ENCODE measurements around the gene SFR1.
"Not testable (repeated sequence)": the region's sequence is repeated elsewhere in the genome, so short reads cannot be mapped to it uniquely, and the experiment has no call there.

SFR1 gene

DNA sequence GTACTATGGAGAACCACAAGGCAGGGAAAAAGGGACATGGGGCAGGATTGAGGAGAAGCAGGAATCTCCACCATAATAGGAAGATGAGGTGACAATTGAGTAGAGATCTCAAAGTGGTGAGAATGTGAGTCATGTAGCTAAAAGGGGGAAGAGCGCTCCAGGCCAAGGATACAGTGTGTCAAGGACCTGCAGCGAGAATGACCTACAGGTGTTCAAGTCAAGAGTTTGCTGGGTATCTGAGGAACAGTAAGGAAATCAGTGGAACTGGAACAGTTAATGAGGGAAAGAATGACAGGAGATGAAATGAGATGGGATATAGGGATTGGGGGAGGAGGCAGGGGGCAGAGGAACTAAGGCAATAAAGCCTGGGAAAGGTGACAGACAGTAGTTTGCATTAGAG is 33.6 kb downstream of the SFR1 start:
- DNase-seq (ENCODE audit: low read depth): no peak
- TF ChIP-seq MYC (IDR thresholded peaks at IDR 0.05; ENCODE audit: low read depth, low read length): no peak
- no peak for TF ChIP-seq POLR2A (IDR thresholded peaks at IDR 0.05; ENCODE audit: extremely low read depth, insufficient read length)
- TF ChIP-seq MAX (IDR thresholded peaks at IDR 0.05; ENCODE audit: low read depth, low read length): no peak
- TF ChIP-seq CTCF (IDR thresholded peaks at IDR 0.05; ENCODE audit: low read depth, low read length): no peak
- no peak overlapping the region for H3K4me3 ChIP-seq (ENCODE audit: low read depth, low read length)

GRCh38 chr10:104170610-104171254 is 48.8 kb downstream of the SFR1 start:
- no peak for DNase-seq (ENCODE audit: low read depth)
- no peak overlapping the region for H3K4me3 ChIP-seq (ENCODE audit: low read depth, low read length)
- TF ChIP-seq MAX (IDR thresholded peaks at IDR 0.05; ENCODE audit: low read depth, low read length) (no peak), MYC (IDR thresholded peaks at IDR 0.05; ENCODE audit: low read depth, low read length) (no peak), CTCF (IDR thresholded peaks at IDR 0.05; ENCODE audit: low read depth, low read length) (no peak), POLR2A (IDR thresholded peaks at IDR 0.05; ENCODE audit: extremely low read depth, insufficient read length) (no peak)

DNA sequence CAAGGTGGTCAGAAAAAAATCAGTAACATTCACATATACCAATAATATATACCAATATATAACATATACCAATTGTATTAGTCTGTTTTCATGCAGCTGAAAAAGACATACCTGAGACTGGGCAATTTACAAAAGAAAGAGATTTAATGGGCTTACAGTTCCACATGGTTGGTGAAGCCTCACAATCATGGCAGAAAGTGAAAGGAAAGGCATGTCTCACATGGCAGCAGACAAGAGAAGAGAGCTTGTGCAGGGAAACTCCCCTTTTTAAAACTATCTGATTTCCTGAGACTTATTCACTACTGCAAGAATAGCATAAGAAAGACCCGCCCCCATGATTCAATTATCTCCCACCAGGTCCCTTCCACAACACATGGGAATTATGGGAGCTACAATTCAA is 52.2 kb downstream of the SFR1 start:
- not testable (repeated sequence) for DNase-seq (ENCODE audit: low read depth); H3K4me3 ChIP-seq (ENCODE audit: low read depth, low read length)
